ENCODE results near the gene PRKCD. TPM values are rescaled to one million over a fixed set of nuclear protein-coding genes. Genes with fewer than 3 reads are reported as not detected.

PRKCD gene
- total RNA-seq, 2 donors from 2014 or later: 31.3 to 31.5 TPM

DNA sequence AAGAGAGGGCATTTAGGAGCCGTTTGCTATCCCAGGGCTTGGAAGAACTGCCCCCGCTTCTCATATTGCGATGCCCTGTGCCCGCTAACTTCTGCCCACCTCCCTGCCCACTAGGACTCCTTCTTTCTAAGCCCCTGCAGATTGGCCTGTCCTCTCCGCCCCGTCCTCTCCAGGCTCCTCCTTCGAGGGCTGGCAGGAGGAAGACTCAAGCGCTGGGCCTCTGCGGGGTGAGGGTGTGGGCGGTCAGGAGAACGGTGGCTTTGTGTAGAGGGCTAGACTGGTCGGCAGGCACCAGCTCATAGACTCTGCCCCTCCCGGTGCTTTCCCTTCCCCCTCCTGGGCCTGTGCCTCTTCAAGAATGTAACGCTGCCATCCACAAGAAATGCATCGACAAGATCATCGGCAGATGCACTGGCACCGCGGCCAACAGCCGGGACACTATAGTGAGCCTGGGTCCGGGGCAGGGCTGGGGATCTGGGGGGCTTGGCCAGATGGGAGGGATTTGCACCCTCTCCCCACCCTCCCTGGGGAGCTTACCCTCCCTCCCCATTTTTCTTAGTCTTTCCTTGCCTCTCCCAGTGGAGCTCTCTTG lies 21.9 kb downstream of the PRKCD start:
- intact Hi-C loops (cut with DNase I): no loop called here
- no peak for ATAC-seq
- DNase-seq: no peak

DNA sequence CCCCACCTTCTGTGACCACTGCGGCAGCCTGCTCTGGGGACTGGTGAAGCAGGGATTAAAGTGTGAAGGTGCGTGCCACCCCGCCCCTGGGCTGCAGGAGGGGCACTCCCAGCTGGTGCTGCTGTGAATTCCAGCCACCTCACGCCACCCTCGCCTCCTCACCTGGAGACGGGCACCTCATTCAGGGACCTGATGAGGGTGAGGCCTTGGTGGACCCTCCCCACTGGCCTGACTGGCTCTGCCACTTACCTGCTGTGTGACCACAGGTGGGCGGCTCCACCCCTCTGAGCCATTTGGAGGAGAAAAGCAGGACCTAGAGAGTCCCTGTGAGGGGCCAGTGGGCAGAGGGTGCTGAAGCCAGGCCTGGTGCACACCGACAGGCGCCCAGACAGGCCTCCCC lies 22.5 kb downstream of the PRKCD start:
- ATAC-seq (no peak), DNase-seq (no peak)
- intact Hi-C loops (cut with DNase I): no loop called here

- intact Hi-C loops (cut with DNase I): no loop called here
- ATAC-seq: no peak
- no peak for DNase-seq
These were observed 23.7 kb downstream of the PRKCD start for GRCh38 chr3:53184701-53185100.

DNA sequence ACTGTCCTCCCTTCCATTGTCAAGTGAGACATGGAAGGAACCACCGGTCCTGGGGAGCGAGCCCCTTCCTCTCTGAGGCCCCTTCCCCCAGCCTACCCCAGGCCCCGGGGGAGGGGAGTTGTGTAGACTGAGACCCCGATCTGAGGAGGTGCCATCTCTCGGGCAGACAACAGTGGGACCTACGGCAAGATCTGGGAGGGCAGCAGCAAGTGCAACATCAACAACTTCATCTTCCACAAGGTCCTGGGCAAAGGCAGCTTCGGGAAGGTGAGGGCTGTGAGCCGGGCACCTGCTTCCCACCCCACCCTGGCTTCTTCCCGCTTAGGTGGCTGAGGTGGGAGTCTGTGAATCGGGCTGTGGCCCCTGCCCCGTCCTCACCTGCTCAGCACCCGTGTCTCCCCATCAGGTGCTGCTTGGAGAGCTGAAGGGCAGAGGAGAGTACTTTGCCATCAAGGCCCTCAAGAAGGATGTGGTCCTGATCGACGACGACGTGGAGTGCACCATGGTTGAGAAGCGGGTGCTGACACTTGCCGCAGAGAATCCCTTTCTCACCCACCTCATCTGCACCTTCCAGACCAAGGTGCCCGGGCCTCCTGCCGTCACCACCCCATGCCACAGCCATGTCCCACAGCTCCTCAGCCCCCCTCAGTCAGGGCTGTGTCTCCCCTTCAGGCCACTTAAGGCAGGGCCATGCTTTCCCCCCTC lies 24.9 kb downstream of the PRKCD start:
- intact Hi-C loops (cut with DNase I): no loop called here
- ATAC-seq (no peak), DNase-seq (no peak)

GRCh38 chr3:53186726-53187125 lies 25.7 kb downstream of the PRKCD start:
- no peak for DNase-seq
- intact Hi-C loops (cut with DNase I): no loop called here
- no peak for ATAC-seq

- intact Hi-C loops (cut with DNase I): no loop called here
- ATAC-seq (no peak), DNase-seq (no peak)
These were observed 26.4 kb downstream of the PRKCD start for GRCh38 chr3:53187430-53187829.

DNA sequence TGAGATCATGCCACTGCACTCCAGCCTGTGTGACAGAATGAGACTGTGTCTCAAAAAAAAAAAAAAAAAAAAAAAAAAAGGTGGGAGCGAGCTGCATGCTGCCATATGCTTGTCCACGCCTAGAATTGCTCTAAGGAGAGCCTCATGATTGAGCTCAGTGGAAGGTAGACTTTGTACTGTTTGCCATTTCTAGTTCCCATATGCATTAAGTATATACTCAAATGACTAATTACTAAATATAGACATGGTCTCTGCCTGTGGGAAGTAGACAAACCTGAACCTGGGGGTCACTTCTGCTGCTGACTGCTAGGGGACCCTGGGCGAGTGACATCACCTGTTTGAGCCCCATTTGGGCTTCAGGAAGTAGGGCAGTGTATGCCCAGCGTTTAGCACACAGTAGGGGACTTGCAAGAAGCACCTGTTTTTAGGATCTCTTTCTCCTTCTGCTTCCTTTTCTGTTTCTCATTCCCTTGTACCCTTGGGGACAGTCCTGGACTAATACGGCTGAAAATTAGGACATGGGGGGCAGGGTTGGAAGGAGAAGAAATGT lies 27.2 kb downstream of the PRKCD start:
- ATAC-seq: no peak
- intact Hi-C loops (cut with DNase I): no loop called here
- no peak for DNase-seq

DNA sequence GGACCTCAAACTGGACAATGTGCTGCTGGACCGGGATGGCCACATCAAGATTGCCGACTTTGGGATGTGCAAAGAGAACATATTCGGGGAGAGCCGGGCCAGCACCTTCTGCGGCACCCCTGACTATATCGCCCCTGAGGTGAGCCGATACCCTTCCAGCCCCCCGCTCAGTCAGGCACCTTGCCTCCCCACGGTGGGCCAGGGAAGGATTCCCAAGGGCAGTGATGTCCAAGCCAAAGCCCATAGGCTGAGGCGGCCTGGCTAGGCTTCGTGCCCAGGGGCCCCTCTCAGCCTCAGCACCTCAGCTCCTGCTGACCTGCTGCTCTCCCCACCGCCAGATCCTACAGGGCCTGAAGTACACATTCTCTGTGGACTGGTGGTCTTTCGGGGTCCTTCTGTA lies 27.7 kb downstream of the PRKCD start:
- ATAC-seq (no peak), DNase-seq (no peak)
- intact Hi-C loops (cut with DNase I): no loop called here

DNA sequence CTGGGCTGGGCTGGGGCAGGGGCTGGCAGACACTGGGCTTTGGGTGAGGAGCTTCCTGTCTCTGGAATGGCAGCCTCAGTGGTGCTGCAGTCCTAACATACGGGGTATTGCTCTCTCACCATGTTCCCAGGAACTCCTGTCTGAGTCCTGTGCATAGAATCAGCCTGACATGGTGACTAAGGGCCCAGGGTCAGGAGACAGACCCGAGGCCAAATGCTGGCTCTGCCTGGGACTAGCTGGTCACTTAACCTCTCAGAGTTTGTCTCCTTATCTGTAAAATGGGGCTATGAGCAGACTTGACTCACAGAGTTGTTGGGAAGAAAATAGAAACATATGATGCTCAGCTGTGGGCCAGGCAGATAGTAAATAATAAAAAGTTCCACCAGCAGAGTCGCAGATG lies 28.3 kb downstream of the PRKCD start:
- intact Hi-C loops (cut with DNase I): no loop called here
- DNase-seq (no peak), ATAC-seq (no peak)

- no peak for DNase-seq
- intact Hi-C loops (cut with DNase I): no loop called here
- no peak for ATAC-seq
These were observed 29.6 kb downstream of the PRKCD start for GRCh38 chr3:53190659-53191058.

GRCh38 chr3:53191836-53192480 lies 30.9 kb downstream of the PRKCD start:
- DNase-seq: no peak
- no peak for ATAC-seq
- intact Hi-C loops (cut with DNase I): no loop called here

DNA sequence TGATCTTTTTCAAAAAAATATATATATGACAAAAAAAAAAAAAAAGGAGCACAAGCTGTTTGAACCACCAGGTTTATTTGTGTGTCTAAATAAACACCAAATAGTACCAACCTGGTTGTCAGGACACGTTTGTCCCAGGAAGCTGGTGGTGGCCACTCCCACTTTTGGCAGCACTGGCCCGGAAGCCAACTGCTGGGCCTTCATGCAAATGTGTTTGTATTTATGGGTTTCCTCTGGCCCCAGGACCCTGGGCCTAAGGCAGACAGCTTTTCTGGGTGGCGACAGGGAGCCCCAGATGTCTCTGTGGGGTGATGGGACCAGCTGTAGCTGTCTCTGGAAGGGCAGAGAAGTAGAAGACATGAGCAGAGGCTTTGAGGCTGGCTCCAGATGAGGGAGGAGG lies 31.6 kb downstream of the PRKCD start:
- no peak for DNase-seq
- intact Hi-C loops (cut with DNase I): no loop called here
- no peak for ATAC-seq

GRCh38 chr3:53193466-53194209 lies 32.6 kb downstream of the PRKCD start:
- intact Hi-C loops (cut with DNase I): no loop called here
- peak; percentile 13 to 34 for ATAC-seq
- no peak for DNase-seq

DNA sequence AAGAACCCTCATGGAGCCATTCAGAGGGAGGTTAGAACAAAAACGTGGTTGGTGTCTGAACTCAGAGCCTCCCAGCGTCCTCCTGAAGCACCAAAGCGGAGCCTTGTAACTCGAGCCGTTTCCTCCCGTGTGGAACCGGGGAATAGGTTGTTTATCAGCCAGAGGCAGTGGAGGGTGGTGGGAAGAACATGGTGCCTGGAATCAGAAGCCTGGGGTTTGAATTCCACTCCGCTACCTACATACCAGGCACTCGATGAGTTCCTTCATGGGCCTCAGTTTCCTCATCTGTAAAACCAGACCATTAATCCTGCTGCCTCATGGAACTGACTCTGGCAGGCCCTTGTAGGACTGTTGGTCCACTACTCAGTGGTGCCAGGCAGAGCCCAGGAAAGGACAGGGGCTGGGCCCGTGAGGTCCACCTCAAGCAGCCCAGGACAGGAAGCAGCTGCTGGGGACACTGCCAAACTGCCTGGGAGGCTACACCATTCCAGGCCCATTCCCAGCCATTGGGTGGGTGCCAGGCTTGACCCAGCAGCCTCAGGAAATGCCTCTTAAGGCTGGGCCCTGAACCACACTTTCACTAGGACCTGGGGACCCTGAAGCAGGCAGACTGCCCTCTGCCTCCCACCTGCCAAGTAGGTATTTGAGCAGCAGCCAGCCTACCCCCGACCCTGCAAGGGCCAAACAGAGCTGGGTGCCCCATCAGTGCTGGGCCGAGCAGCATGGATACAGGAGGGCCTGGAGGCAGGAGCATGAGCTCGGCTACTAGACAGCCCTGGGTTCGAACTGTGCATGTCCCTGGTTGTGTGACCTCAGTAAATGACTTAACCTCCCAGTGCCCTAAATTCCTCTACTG lies 33.4 kb downstream of the PRKCD start:
- DNase-seq (peak; percentile 70), ATAC-seq (peak; percentile 39 to 58)
- intact Hi-C loops (cut with DNase I): loop anchor here (5.0 kb wide), 1 partner anchor 62 kb away; the partner anchor contains the start of gene RFT1 (in 2 of the 2)

DNA sequence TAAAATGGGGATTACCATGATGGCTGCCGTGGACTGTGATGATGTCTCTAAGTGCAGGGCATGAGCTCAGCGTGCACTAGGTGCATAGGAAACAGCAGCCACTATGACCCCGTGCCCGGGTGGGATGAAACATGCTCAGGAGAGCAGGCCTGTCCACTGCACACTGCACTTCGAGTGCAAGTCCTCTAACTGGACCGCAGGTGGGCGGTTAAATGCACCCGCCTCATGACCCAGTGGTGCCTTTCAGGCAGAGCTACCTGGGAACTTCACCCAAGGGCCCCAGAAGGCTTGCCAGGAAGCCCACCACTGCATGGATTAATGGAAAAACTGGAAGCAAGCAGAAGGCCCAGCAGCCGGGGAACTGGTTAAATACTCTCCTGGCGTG lies 34.0 kb downstream of the PRKCD start:
- intact Hi-C loops (cut with DNase I): loop anchor here (5.0 kb wide), 1 partner anchor 63 kb away; the partner anchor contains the start of gene RFT1 (in 2 of the 2)
- ATAC-seq (no peak), DNase-seq (no peak)

DNA sequence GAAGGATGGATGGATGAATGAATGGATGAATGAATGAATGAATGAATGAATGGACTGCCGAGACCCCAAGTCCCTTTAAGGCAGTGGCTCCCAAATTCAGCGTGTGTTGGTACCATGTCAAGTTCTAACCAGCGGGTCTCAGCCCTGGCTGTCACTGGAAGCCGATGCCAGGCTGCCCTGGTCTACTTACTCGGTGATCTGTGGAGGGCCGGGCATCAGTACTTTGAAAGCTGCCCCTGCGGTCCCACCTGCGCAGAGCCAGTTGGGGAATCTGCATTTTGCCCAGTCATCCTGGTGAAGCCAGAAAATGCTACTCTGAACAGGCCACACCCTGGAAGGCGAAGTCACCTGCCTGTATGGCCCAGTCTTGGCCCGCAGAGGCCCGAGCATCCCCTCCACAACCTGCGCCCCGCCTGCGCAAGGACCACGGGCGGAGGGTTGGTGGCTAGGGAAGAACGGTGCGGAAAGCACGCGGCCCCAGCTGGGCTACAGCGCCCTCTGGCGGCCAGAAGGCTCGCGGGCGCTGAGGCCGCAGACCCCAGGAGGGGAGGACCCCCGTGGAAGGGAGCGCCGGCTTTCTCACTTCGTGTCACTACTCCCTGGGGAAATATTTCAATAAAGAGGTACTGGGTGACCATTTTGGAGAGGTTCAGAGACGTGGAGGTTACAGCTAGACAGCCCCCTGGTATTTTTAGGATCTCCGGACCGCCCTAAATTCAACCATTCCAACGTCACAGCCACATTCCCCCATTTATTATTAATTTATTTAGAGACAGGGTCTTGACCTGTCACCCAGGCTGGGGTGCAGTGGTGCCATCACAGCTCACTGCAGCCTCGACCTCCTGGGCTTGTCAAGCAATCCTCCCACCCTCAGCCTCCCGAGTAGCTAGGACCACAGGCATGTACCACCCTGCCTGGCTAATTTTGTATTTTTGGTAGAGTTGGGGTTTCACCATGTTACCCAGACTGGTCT lies 34.9 kb downstream of the PRKCD start:
- intact Hi-C loops (cut with DNase I): loop anchor here (1.0 to 5.0 kb wide), 3 partner anchors 64 to 82 kb away; partner anchors contain the start of gene RFT1 (in 2 of the 2)

More for the DNA sequence above, 34.9 kb downstream of the PRKCD start:
- peak; percentile 59 for DNase-seq
- ATAC-seq: peak; percentile 59 to 72

Measured in left cardiac atrium (tissue), 4 donors.